Fibroblast of the aortic adventitia (primary cell): ENCODE measurements around the gene PPIL1. TPM values are rescaled to one million over a fixed set of nuclear protein-coding genes. Genes with fewer than 3 reads are reported as not detected.

ENCODE experiments used
- DNase-seq: peaks from one replicate; pipeline ENCODE4 v3.0.0-alpha.2; 2010; ENCODE audit warnings: low read depth
- H3K4me3 ChIP-seq: 2 replicates; pipeline ENCODE4 v1.5.1; 2011; ENCODE audit warnings: low read depth, mild to moderate bottlenecking, control low read depth, low read length, moderate library complexity
- CTCF ChIP-seq: IDR thresholded peaks from 2 replicates; pipeline ENCODE4 v1.5.1; 2011; ENCODE audit warnings: mild to moderate bottlenecking, low read length, control low read depth, inconsistent platforms; ENCODE audit not compliant: insufficient read depth
- total RNA-seq: library from RNA; depleted of rRNA; stranded (reverse); fragments of >200 nt; gene quantifications from 2 replicates; pipeline ENCODE4 v1.2.3, GENCODE V29; 2012; ENCODE audit warnings: low replicate concordance

PPIL1 gene
- total RNA-seq, 1 donor: 36.9 TPM

- TF ChIP-seq CTCF: no peak
- no peak overlapping the region for H3K4me3 ChIP-seq
- no peak for DNase-seq
These were observed 10.7 kb downstream of the PPIL1 start for GRCh38 chr6:36863670-36864540.

GRCh38 chr6:36862848-36863382 is 11.7 kb downstream of the PPIL1 start:
- no peak for DNase-seq
- no peak overlapping the region for H3K4me3 ChIP-seq
- TF ChIP-seq CTCF: no peak

- H3K4me3 ChIP-seq: no peak overlapping the region
- DNase-seq: no peak
- TF ChIP-seq CTCF: no peak
These were observed 12.3 kb downstream of the PPIL1 start for GRCh38 chr6:36862164-36862847.

GRCh38 chr6:36860126-36860525 is 14.5 kb downstream of the PPIL1 start:
- no peak for TF ChIP-seq CTCF
- DNase-seq: no peak
- H3K4me3 ChIP-seq: no peak overlapping the region

GRCh38 chr6:36858407-36858981 is 16.1 kb downstream of the PPIL1 start:
- no peak for TF ChIP-seq CTCF
- H3K4me3 ChIP-seq: no peak overlapping the region
- peak; percentile 93 for DNase-seq

- DNase-seq: no peak
These were observed 17.3 kb downstream of the PPIL1 start for GRCh38 chr6:36857325-36857724.

More at GRCh38 chr6:36857325-36857724, 17.3 kb downstream of the PPIL1 start:
- no peak for TF ChIP-seq CTCF
- no peak overlapping the region for H3K4me3 ChIP-seq
